ENCODE measurements around the gene NFIL3. TPM values are rescaled to one million over a fixed set of nuclear protein-coding genes. Genes with fewer than 3 reads are reported as not detected.
"Not testable (repeated sequence)": the region's sequence is repeated elsewhere in the genome, so short reads cannot be mapped to it uniquely, and the experiment has no call there.

The NFIL3 gene
- total RNA-seq, 1 experiment from 2014 or later, result 9.3 TPM

GRCh38 chr9:91382298-91382697, 41.3 kb downstream of the NFIL3 start:
- H4K20me1 ChIP-seq (ENCODE audit: insufficient read depth), result no peaks in the 10 kb centered on the region
- ChIA-PET CTCF (no interaction called here), POLR2A (ENCODE audit: unreplicated experiment) (no interaction called here)
- no peaks in the 10 kb centered on the region for H3K9me2 ChIP-seq (ENCODE audit: insufficient read depth)
- TF ChIP-seq CTCF (conservative IDR thresholded peaks at IDR 0.05), result no peak
- no peak for TF ChIP-seq EZH2 (IDR thresholded peaks at IDR 0.05; ENCODE audit: low read depth)
- BruUV-seq (replicated peaks), result no TSS peak
- no peaks in the 10 kb centered on the region for H3K79me2 ChIP-seq (ENCODE audit: low read depth)
- no peak overlapping the region for H3K4me2 ChIP-seq
- no peaks in the 10 kb centered on the region for H3K4me1 ChIP-seq (replicated peaks; ENCODE audit: insufficient read depth)
- no peaks in the 10 kb centered on the region for H3K36me3 ChIP-seq (ENCODE audit: low read depth)
- H3K27me3 ChIP-seq (ENCODE audit: insufficient read depth, low read depth), result no peaks in the 10 kb centered on the region
- H2AFZ ChIP-seq, result no peak overlapping the region
- DNase-seq, result no peak
- no peak overlapping the region for H3K27ac ChIP-seq
- no peaks in the 10 kb centered on the region for H3F3A ChIP-seq (ENCODE audit: insufficient read depth, low read depth)
- H3K9me3 ChIP-seq (ENCODE audit: insufficient read depth, low read depth), result no peaks in the 10 kb centered on the region
- intact Hi-C loops (cut with micrococcal nuclease; ENCODE audit: unreplicated experiment), result no loop called here
- H3K4me3 ChIP-seq, result no peak overlapping the region

- ChIA-PET POLR2A (ENCODE audit: unreplicated experiment) (no interaction called here), CTCF (no interaction called here)
- Histone ChIP-seq H3F3A (ENCODE audit: insufficient read depth, low read depth) (no peaks in the 10 kb centered on the region), H3K9me2 (ENCODE audit: insufficient read depth) (no peaks in the 10 kb centered on the region), H3K4me2 (no peak overlapping the region), H3K9me3 (ENCODE audit: insufficient read depth, low read depth) (no peaks in the 10 kb centered on the region), H4K20me1 (ENCODE audit: insufficient read depth) (no peaks in the 10 kb centered on the region), H3K27ac (no peak overlapping the region), H3K79me2 (ENCODE audit: low read depth) (no peaks in the 10 kb centered on the region), H3K27me3 (ENCODE audit: insufficient read depth, low read depth) (no peaks in the 10 kb centered on the region), H3K36me3 (ENCODE audit: low read depth) (no peaks in the 10 kb centered on the region), H2AFZ (no peak overlapping the region), H3K4me1 (replicated peaks; ENCODE audit: insufficient read depth) (no peaks in the 10 kb centered on the region), H3K4me3 (no peak overlapping the region)
- BruUV-seq (replicated peaks), result no TSS peak
- intact Hi-C loops (cut with micrococcal nuclease; ENCODE audit: unreplicated experiment), result no loop called here
- no peak for DNase-seq
- TF ChIP-seq EZH2 (IDR thresholded peaks at IDR 0.05; ENCODE audit: low read depth) (no peak), CTCF (conservative IDR thresholded peaks at IDR 0.05) (no peak)
Observed at GRCh38 chr9:91379426-91379825, 44.2 kb downstream of the NFIL3 start.

DNA sequence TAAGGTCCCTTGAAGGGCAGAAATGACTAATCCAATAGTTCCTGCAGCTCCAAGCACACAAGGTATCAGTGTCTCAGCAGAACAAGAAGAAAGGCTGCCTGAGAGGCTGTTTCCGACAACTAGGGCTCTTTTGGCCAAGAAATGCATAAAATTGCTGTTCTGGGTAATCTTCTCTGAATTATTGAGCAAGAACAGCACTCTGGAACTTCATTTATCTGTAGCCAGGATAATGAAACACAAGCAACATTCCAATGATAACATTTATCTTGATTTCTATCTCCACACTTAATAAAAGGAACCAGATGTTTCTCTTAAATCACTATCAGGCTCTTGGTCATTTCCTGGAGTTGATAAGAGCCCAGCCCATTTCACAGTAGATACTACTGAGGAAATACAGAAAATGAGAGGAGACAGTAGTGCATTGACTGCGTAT, 44.9 kb downstream of the NFIL3 start:
- Histone ChIP-seq H3K4me1 (replicated peaks; ENCODE audit: insufficient read depth) (no peaks in the 10 kb centered on the region), H3K79me2 (ENCODE audit: low read depth) (no peaks in the 10 kb centered on the region), H3K9me3 (ENCODE audit: insufficient read depth, low read depth) (no peaks in the 10 kb centered on the region), H3K36me3 (ENCODE audit: low read depth) (no peaks in the 10 kb centered on the region), H3K27me3 (ENCODE audit: insufficient read depth, low read depth) (no peaks in the 10 kb centered on the region), H4K20me1 (ENCODE audit: insufficient read depth) (no peaks in the 10 kb centered on the region), H3K27ac (no peak overlapping the region), H3F3A (ENCODE audit: insufficient read depth, low read depth) (no peaks in the 10 kb centered on the region), H3K9me2 (ENCODE audit: insufficient read depth) (no peaks in the 10 kb centered on the region), H3K4me3 (no peak overlapping the region), H3K4me2 (no peak overlapping the region), H2AFZ (no peak overlapping the region)
- DNase-seq, result no peak
- CTCF ChIA-PET, result no interaction called here
- POLR2A ChIA-PET (ENCODE audit: unreplicated experiment), result no interaction called here
- no TSS peak for BruUV-seq (replicated peaks)
- intact Hi-C loops (cut with micrococcal nuclease; ENCODE audit: unreplicated experiment), result no loop called here
- no peak for TF ChIP-seq EZH2 (IDR thresholded peaks at IDR 0.05; ENCODE audit: low read depth)
- TF ChIP-seq CTCF (conservative IDR thresholded peaks at IDR 0.05), result no peak

GRCh38 chr9:91378054-91378453, 45.6 kb downstream of the NFIL3 start:
- H3K27ac ChIP-seq; H3K79me2 ChIP-seq (ENCODE audit: low read depth); H4K20me1 ChIP-seq (ENCODE audit: insufficient read depth); H3K4me1 ChIP-seq (replicated peaks; ENCODE audit: insufficient read depth); H3F3A ChIP-seq (ENCODE audit: insufficient read depth, low read depth); intact Hi-C loops (cut with micrococcal nuclease; ENCODE audit: unreplicated experiment); H3K4me2 ChIP-seq; H2AFZ ChIP-seq; POLR2A ChIA-PET (ENCODE audit: unreplicated experiment); H3K9me2 ChIP-seq (ENCODE audit: insufficient read depth); H3K27me3 ChIP-seq (ENCODE audit: insufficient read depth, low read depth); H3K4me3 ChIP-seq; H3K36me3 ChIP-seq (ENCODE audit: low read depth); CTCF ChIA-PET; BruUV-seq (replicated peaks); DNase-seq; H3K9me3 ChIP-seq (ENCODE audit: insufficient read depth, low read depth): not testable (repeated sequence)

Data from PC-9 (cell line).